Colon (tissue), 2 donors: ENCODE measurements around the gene ARHGAP28.
A peak's percentile ranks its signal among the peaks of the same experiment; 100 is the strongest.
"Not testable (repeated sequence)": the region's sequence is repeated elsewhere in the genome, so short reads cannot be mapped to it uniquely, and the experiment has no call there.

Experiments
- FAIRE-seq: peaks from 2 replicates; lab custom pipeline; 2012; peaks lifted over from hg19 to GRCh38; lab: Jason Lieb, UNC
- donor health status: control.
- donor health status: control.

Gene ARHGAP28

DNA sequence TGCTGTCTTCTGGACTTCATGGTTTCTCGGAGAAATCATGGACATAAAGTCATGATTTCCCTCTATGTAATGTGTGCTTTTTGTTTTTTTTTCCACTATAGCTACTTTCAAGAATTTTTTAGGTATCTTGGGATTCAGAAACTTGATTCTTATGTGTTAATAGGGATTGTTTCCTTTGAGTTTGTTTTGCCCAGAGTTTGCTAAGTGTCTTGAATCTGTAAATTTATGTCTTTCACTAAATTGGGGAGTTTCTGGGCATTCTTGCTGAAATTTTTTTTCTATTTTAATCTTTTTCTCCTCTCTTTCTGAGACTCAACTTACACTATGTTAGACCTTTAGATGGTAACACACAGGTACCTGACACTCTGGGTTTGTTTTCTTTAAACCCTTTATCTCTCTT lies 205.3 kb downstream of the ARHGAP28 start:
- FAIRE-seq: no peak

- no peak for FAIRE-seq
Observed at GRCh38 chr18:6938003-6938402, 208.5 kb downstream of the ARHGAP28 start.

GRCh38 chr18:6938403-6938802 lies 208.9 kb downstream of the ARHGAP28 start:
- not testable (repeated sequence) for FAIRE-seq

DNA sequence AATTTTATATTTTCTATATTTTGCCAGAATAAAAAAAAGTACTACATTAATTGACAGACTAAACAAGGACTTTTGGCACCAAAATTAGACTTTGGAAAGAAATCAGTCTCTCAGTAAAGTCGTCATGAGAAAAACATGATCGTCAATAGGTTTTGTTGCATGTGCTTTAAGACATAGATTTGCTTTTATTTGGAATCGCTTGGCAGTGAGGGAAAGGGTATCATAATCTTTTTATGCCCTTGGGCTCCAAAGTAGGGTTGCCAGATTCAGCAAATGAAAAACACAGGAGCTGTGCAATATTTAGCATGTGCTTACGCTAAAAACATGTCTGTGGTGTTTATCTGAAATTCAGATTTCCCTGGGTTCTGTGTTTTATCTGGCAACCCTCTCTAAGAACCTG lies 210.5 kb downstream of the ARHGAP28 start:
- FAIRE-seq: no peak

DNA sequence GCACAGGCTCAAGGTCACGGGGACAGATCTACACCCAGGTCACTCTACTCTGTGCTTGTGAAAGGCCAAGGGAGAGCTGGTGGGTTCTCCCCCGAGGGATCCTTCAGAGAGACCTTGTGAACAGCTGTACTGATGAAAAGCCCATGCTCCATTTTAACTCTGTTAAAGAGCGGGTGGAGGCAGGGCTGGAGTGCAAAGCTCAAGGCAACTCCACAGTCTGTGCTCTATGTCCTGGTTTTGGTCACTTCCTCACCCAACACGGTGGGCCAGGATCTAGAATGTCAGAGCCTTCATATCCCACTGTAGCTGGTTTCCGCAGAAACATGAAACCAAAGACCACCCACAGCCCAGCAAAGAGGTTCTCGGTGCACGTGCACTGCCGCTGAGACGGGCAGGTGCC lies 210.9 kb downstream of the ARHGAP28 start:
- no peak for FAIRE-seq

GRCh38 chr18:6941996-6942395 lies 212.5 kb downstream of the ARHGAP28 start:
- FAIRE-seq: no peak

DNA sequence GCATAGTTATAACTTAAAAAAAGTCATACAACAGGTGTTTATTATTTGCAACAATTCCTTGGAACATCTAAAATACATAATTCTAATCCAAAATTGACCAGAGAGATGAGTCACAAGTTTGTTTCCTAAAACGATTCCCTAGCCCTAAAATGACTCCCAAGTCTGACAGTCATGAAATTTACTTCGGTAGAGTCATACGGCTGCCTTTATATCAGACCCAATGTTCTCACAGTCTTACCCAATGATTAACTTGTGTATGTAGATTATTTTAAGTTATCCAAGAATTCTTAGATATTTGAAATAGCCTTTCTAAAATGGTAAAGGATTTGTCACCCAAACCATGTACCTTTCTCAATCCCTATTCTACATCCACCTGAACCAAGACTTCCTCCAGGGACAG lies 213.2 kb downstream of the ARHGAP28 start:
- FAIRE-seq: no peak

GRCh38 chr18:6943143-6943542 lies 213.6 kb downstream of the ARHGAP28 start:
- no peak for FAIRE-seq

- FAIRE-seq: peak; percentile 77
Observed at GRCh38 chr18:6947338-6948030, 218.0 kb downstream of the ARHGAP28 start.

GRCh38 chr18:6948281-6949055 lies 219.0 kb downstream of the ARHGAP28 start:
- no peak for FAIRE-seq

DNA sequence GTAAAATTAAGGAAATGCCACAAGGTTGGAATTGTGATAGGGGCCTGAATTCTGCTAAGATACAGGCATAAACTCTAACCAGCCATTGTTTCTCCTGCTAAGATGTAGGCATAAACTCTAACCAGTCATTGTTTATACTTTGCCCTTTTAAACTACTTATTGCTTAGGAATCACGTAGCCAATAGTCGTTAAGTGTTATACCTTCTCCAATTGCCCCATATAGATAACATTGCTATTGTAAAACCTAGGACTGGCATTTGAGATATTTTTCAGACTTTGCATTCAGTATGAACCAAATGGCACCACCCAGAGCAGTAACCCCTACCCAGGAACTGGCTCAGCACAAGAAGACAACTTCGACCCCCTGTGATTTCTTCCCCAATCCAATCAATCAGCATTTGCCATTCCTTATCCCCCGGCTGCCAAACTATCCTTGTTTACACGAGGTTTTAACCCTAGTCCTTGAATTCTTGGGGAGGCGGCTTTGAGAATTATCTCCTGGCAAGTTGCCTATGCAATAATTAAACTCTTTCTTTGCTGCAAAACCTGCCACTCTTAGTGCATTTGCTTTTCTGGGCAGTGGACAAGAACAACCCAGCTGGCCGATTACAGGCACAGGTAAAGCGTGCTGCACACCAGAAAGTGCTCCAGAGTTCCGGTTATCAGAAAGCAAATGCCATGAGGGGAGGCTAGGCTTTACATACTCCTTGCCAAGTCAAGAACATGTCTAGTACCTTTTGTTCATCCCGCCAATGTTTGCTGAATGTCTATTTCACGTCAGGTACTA lies 220.5 kb downstream of the ARHGAP28 start:
- FAIRE-seq: no peak

DNA sequence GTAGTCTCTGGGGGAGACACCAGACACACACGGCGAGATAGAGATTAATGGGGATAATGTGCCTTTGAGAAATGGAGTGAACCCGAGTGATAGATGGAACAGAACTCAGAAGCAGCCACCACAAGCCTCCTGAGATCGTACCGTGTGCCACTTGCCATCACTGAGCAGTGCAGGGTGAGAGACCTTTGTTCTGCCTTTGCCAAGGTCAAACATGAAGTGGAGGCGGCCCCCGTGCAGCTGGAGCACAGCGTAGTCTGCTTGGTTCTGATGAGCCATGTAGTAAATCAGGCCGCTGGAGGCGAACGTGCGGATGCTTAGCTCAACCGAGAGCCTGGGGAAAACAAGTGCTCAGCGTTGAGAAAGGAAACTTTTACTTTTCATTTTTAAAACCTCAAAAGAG lies 221.1 kb downstream of the ARHGAP28 start:
- no peak for FAIRE-seq

DNA sequence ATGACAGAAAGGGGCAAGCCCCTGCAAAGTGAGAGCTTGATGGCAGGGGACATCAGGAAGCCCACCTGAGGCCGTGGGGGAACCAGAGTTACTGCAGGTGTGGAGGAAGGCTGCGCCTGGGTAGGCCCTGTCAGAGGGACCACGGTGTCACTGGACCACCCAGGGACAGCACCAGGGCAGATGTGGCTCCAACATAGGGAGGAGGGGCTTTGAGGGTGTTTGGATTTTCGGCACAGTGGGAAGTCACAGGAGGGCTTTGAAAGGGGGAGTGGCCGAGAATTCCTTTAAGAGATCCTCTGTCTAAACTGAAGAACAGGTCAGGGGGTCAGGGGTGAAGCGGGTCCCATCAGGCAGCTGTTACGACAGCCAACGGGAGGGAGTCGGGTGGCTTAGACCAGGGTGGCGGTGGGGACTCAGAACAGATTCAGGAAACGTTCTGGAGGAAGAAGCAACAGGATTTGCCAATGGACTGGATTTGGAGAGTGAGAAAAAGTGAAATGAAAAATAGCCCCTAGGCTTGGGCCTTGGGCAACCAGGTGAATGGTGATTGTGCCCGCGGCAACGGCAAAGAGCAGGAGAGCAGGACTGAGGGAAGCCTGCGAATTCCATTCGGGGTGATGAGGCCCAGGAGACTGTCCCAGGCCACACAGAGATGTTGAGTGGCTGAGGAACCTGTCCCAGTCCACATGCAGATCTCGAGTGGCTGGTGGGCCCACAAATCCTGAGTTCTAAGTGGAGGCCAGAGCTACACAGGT lies 222.0 kb downstream of the ARHGAP28 start:
- no peak for FAIRE-seq

- no peak for FAIRE-seq
Observed at GRCh38 chr18:6954501-6954900, 225.0 kb downstream of the ARHGAP28 start.

DNA sequence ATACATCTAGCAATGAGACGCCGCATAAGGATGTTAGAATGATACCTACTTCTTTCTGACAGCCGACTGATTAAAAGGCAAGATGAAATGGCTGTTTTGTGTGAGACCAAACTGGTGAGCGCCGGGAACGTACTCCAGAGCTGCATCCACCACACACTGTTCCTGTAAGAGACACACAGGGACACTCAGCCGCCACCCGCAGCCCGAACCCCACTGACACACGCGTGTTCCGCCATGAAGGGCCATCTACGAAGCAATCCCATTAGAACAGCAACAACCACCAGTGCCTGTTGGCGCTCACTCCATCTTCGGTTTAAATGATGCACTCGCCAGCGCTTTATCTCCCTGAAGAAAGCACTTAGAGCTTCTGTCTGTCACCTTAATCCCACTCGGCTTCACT lies 225.8 kb downstream of the ARHGAP28 start:
- no peak for FAIRE-seq

DNA sequence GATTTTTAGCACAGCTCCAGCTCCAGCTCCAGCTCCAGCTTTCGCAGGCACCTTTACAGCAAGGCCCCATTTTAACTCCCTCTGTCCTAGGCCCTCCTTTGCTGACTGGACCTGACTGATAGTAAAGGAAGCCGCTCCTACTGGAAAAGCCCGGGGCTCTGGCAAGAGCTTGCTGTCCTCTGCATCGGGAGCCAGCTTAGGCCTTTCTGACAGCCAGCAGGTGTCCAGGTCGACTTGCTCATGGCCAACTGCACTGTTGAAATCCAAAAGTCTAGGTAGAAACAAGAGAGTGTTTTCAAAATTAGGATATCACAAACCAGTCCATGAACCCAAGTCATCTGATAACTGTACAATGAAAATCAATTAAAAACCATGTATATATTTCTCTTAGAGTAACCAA lies 227.0 kb downstream of the ARHGAP28 start:
- FAIRE-seq: no peak

- FAIRE-seq: no peak
Observed at GRCh38 chr18:6956999-6957398, 227.5 kb downstream of the ARHGAP28 start.

DNA sequence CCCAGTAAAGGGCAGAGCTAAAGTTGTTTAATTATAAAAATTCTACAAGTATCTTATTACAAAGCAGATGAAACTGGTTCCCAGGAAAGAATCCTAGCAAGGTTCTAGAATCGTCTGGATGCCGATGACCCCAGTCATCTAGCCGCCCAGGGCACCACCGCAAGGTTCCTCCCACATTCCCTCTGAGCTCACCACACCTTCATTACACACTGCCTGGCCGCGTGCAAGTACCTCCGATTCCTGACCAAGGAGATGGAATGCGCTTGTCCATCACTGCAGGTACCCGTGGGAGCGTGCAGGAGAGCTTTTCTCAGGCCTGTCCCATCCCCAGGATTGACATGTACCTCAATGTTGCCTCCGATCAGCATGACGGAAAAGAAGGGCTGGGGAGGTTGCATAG lies 229.6 kb downstream of the ARHGAP28 start:
- FAIRE-seq: no peak

GRCh38 chr18:6960124-6960523 lies 230.6 kb downstream of the ARHGAP28 start:
- FAIRE-seq: no peak

DNA sequence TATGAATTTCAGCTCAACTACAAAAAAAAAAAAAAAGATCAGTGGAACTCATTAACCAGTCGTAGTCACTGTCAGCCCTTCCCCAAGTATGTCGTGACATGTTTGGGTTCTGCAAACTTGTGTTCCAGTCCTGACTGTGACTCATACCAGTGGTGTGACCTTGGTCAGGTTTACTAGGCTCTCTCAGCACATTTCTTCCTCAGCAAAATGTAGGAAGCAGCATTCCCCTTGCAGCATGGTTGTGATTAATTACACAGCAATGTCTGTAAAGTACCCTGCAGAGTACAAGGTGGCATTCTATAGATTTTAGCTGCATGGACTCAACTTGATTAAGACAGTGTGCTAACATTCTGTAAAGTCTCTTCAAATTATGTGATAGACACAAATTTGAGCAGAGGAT lies 231.1 kb downstream of the ARHGAP28 start:
- FAIRE-seq: no peak

DNA sequence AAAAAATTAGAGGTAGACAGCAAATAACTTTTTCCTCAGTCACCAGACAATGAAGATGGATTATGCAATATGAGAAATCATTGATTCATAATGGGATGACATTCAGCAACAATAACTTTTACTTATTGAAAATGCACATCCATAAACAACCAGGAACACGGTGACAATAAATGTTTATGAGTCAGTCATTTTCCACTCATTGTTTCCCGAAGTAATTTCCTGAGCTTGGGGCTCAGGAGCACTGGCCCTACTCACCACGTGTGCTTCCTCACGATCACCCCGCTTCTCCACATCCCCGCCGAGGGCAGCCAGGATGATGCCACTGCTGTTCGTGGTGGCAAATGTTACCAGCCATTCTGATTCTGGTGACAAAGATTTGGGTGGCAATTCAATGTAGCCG lies 231.8 kb downstream of the ARHGAP28 start:
- FAIRE-seq: no peak
